Upper lobe of left lung (tissue), 6 donors: Measurements from ENCODE around the gene MRPL40. TPM values are rescaled to one million over a fixed set of nuclear protein-coding genes. Genes with fewer than 3 reads are reported as not detected.
"Not testable (repeated sequence)": the region's sequence is repeated elsewhere in the genome, so short reads cannot be mapped to it uniquely, and the experiment has no call there.

Experiments used
- ATAC-seq, 2 donors: fragments of 200-7000 bp; cut with Tn5 transposase; one replicate each; pipeline ENCODE4 v1.9.1; 2022; ENCODE audit warnings: mild to moderate bottlenecking in 2 of 2, moderate library complexity in 2 of 2; ENCODE audit not compliant: low FRiP score in 2 of 2
- DNase-seq, 2 donors: peaks; one replicate each; pipeline ENCODE4 v3.0.0-alpha.2; 2019 to 2020
- H3K27ac ChIP-seq, 4 donors: fragments of 200-600 bp; sonication (generic); one replicate each; pipeline ENCODE4 v1.5.1; 2016 to 2019
- H3K27me3 ChIP-seq, 4 donors: fragments of 200-600 bp; sonication (generic); one replicate each; pipeline ENCODE4 v1.5.1; 2017 to 2019
- H3K36me3 ChIP-seq, 4 donors: fragments of 200-600 bp; sonication (generic); one replicate each; pipeline ENCODE4 v1.5.1; 2016 to 2019
- H3K4me1 ChIP-seq, 4 donors: fragments of 200-600 bp; sonication (generic); one replicate each; pipeline ENCODE4 v1.5.1; 2018 to 2019
- H3K4me3 ChIP-seq, 4 donors: fragments of 200-600 bp; sonication (generic); one replicate each; pipeline ENCODE4 v1.5.1; 2017 to 2019; ENCODE audit warnings: mild to moderate bottlenecking in 2 of 4, moderate library complexity in 1 of 4
- H3K9me3 ChIP-seq, 4 donors: fragments of 200-600 bp; sonication (generic); one replicate each; pipeline ENCODE4 v1.5.1; 2018 to 2019
- EP300 ChIP-seq, 4 donors: sonication (generic); formaldehyde crosslinking; IDR thresholded peaks; one replicate each; pipeline ENCODE4 v1.5.1; 2017; ENCODE audit warnings: antibody characterized with exemption in 4 of 4, control low read depth in 2 of 4
- POLR2A ChIP-seq, 4 donors: fragments of 450-650 bp; IDR thresholded peaks; one replicate each; pipeline ENCODE4 v1.5.1; 2016 to 2017; ENCODE audit warnings: antibody characterized with exemption in 4 of 4, mild to moderate bottlenecking in 2 of 4
- POLR2AphosphoS5 ChIP-seq, 2 donors: sonication (generic); formaldehyde crosslinking; IDR thresholded peaks; one replicate each; pipeline ENCODE4 v1.5.1; 2017; ENCODE audit warnings: antibody characterized with exemption in 2 of 2
- WGBS, 2 donors: methylation state at CpG; one replicate each; pipeline ENCODE4 v1.1.5; 2017 to 2018; 5-methylcytosine and 5-hydroxymethylcytosine counted together
- total RNA-seq, 6 donors: library from RNA; depleted of rRNA in 4 of 6; stranded (reverse); fragments of >200 nt in 4 of 6; gene quantifications; one replicate each; pipeline versions ENCODE4 v1.1.0 to v1.2.1, GENCODE V29; 2016 to 2021
- TF ChIP-seq, protein P1 (sequence below), 6 experiments: fragments of 450-650 bp in 4 of 6; fragments of 200-600 bp in 2 of 6; sonication (generic) in 2 of 6; IDR thresholded peaks; one replicate each; pipeline ENCODE4 v1.5.1; 2016 to 2019; ENCODE audit warnings: antibody characterized with exemption in 6 of 6
- donor health status: DM: no; HTN: no; CAD: no; lungs with moderate emphysema.
- donor health status: DM: no; HTN: yes; CAD: no; lungs with severe emphysema.

The MRPL40 gene
- total RNA-seq, 6 donors from 2014 or later = 18.9 to 27.3 (median 22.9) TPM

DNA sequence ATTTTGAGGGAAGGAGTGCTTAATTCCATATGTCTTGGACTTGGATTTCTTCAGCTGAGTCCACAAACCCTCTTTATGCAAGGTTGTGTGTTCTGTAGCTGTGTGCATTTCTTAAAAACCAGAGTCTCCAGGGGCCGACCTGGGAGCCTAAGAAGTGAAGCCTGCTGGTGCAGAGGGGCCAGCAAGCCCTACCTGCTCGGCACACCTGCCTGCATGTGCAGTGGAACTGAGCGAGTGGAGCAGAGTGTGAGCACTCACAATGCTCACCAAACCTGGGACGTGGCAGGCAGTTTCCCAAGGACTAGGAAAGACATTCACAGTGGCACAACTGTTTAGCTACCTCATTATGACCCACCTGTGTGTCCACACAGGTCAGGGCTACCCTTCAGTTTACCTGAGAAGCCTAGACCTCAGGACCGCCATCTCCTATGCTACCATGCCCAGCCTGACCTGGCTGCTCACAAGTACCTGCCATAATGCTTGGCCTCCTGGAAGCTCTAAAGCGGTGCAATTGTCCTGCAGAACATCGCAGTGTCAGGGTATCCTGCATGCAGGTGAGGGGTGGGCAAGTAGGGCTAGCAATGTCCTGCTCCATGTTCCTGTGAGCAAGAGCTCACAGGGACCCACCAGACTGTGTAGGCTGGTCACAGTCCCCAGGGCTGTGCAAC is 11.3 kb downstream of the MRPL40 start:
- no peaks in the 10 kb centered on the region for H3K9me3 ChIP-seq
- H3K27me3 ChIP-seq = no peaks in the 10 kb centered on the region
- H3K36me3 ChIP-seq = peaks cover 0 to 34% (median 10%) of the 10 kb centered on the region in 4 donors
- no peak for ATAC-seq
- peaks cover 19 to 40% (median 24%) of the 10 kb centered on the region in 4 donors for H3K4me1 ChIP-seq
- no peak for TF ChIP-seq POLR2AphosphoS5 (IDR thresholded peaks at IDR 0.05)
- TF ChIP-seq EP300 (IDR thresholded peaks at IDR 0.05) = no peak
- TF ChIP-seq, protein P1, sequence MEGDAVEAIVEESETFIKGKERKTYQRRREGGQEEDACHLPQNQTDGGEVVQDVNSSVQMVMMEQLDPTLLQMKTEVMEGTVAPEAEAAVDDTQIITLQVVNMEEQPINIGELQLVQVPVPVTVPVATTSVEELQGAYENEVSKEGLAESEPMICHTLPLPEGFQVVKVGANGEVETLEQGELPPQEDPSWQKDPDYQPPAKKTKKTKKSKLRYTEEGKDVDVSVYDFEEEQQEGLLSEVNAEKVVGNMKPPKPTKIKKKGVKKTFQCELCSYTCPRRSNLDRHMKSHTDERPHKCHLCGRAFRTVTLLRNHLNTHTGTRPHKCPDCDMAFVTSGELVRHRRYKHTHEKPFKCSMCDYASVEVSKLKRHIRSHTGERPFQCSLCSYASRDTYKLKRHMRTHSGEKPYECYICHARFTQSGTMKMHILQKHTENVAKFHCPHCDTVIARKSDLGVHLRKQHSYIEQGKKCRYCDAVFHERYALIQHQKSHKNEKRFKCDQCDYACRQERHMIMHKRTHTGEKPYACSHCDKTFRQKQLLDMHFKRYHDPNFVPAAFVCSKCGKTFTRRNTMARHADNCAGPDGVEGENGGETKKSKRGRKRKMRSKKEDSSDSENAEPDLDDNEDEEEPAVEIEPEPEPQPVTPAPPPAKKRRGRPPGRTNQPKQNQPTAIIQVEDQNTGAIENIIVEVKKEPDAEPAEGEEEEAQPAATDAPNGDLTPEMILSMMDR (IDR thresholded peaks at IDR 0.05) = no peak
- no peak for TF ChIP-seq POLR2A (IDR thresholded peaks at IDR 0.05)
- 76 to 85% methylated on average over 3 to 7 of the region's 7 CpGs for WGBS, 2 donors
- H3K27ac ChIP-seq = no peak overlapping the region
- peak in 1 of 2 donors; percentile 1 for DNase-seq
- no peak overlapping the region for H3K4me3 ChIP-seq

- Histone ChIP-seq H3K36me3 (peaks cover 0 to 29% (median 10%) of the 10 kb centered on the region in 4 donors), H3K4me1 (peaks cover 20 to 44% (median 25%) of the 10 kb centered on the region in 4 donors)
- ATAC-seq, H3K4me3 ChIP-seq, DNase-seq, H3K27me3 ChIP-seq, H3K9me3 ChIP-seq, H3K27ac ChIP-seq: not testable (repeated sequence)
- WGBS, 2 donors = 90 to 91% methylated on average over 9 of the region's 9 CpGs
Measured at GRCh38 chr22:19445279-19445982, 13.1 kb downstream of the MRPL40 start.

DNA sequence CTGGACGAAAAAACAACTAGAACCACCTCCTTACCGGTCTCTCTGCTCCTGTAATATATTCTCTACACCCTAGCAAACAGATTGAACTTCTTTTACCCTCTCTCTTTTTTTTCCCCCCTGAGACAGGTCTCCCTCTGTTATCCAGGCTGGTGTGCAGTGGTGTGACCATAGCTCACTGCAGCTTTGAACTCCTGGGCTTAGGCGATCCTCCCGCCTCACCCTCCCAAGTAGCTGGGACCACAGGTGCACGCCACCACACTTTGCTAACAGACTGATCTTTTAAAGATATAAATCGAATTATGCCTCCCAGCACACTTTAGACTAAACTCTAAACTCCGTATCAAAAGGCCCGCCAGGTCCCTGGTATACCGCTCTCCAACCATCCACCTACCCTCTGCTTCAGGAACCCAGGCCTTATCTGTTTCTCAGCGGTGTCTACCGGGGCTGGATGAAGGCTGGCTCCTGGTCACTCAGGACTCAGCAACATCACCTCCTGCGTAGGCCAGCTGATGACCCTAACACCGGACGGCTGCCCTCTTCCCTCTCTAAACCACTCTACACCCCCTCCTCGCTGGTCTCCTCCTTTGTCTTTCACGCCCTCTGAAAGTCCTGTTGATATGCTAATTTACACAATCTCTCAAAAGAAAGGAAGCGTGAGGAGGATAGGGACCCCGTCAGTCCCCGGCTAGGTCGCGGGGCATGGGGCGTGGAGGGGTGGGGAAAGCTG is 14.4 kb downstream of the MRPL40 start:
- peak overlapping the region; percentile 74 to 92 (median 82) for H3K4me3 ChIP-seq
- peak overlapping the region; percentile 90 to 96 (median 91) for H3K27ac ChIP-seq
- ATAC-seq = peak; percentile 12 to 24
- DNase-seq = peak in 1 of 2 donors; percentile 28
- no peaks in the 10 kb centered on the region for H3K9me3 ChIP-seq
- H3K27me3 ChIP-seq = no peaks in the 10 kb centered on the region
- peaks cover 0 to 32% (median 16%) of the 10 kb centered on the region in 4 donors for H3K36me3 ChIP-seq
- H3K4me1 ChIP-seq = peaks cover 20 to 40% (median 25%) of the 10 kb centered on the region in 4 donors
- 22 to 27% methylated on average over 18 to 22 of the region's 22 CpGs for WGBS, 2 donors
- TF ChIP-seq EP300 (IDR thresholded peaks at IDR 0.05) = no peak
- TF ChIP-seq, protein P1 (IDR thresholded peaks at IDR 0.05) = no peak
- no peak for TF ChIP-seq POLR2AphosphoS5 (IDR thresholded peaks at IDR 0.05)
- TF ChIP-seq POLR2A (IDR thresholded peaks at IDR 0.05) = no peak

DNA sequence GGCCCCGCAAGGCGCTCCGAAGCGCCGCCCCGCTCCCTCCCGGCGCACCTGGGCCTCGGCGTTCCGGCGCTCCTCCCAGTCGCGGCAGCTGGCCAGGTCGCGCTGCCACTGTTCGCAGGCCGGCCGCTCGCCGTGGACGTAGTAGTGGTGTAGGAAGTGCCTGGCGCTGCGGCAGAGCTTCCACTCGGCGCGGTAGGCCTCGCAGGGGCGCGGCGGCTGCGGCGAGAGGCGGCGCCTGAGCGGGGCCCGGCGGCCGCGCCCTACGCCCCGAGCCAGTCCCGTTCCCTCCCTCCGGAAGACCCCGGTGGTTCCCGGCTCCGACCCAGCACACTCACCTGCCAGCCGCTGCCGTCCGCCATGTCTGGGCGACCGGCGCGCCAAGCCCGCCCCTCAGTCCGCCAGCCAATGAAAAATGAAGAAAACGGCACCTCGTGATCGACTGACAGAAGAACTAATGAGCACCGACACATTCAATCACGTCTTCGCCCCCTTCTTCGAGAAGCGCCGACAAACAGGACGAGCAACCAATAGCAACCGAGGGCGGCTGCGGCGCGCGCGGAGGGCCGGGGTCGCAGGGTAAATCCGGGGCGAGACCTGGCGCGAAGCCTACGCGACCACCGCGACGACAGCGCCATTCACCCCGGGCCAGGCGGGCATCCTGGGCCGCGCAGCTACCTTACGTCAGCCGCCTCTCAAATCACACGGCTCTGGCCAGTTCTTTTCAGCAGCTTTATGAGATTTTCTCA is 15.2 kb downstream of the MRPL40 start, which contains the start of gene C22orf39:
Gene C22orf39, minus strand, starts transcription at position 382 of the 746 bp plus-strand sequence. Its CDS starts 23 bp downstream, at position 359.
- DNase-seq = peak; percentile 94 to 96
- peak; percentile 94 to 97 for ATAC-seq
- Histone ChIP-seq H3K36me3 (peaks cover 4 to 38% (median 21%) of the 10 kb centered on the region in 4 donors), H3K27me3 (no peaks in the 10 kb centered on the region), H3K4me3 (peak within 1 kb of the TSS; percentile 74 to 92 (median 82)), H3K9me3 (no peaks in the 10 kb centered on the region), H3K27ac (peak within 1 kb of the TSS; percentile 90 to 96 (median 91)), H3K4me1 (peaks cover 20 to 40% (median 25%) of the 10 kb centered on the region in 4 donors)
- TF ChIP-seq POLR2AphosphoS5 (IDR thresholded peaks at IDR 0.05) (peak; percentile 77 to 87), EP300 (IDR thresholded peaks at IDR 0.05) (no peak), POLR2A (IDR thresholded peaks at IDR 0.05) (peak; percentile 15 to 96 (median 84))
- TF ChIP-seq, protein P1 (IDR thresholded peaks at IDR 0.05) = peak in 1 of 6 experiments; percentile 21
- 0 to 1% methylated on average over 8 to 61 of the region's 92 CpGs for WGBS, 2 donors
